ENCODE data around the gene CCDC80.

Gene CCDC80

GRCh38 chr3:112627919-112628466 is 12.9 kb downstream of the CCDC80 start:
- Histone ChIP-seq H3K9me2 (ENCODE audit: low read depth, low read length) (no peaks in the 10 kb centered on the region), H3K4me2 (ENCODE audit: low read length) (no peak overlapping the region), H3K9me3 (ENCODE audit: low read length) (no peaks in the 10 kb centered on the region), H3K27me3 (ENCODE audit: insufficient read depth, low read length) (no peaks in the 10 kb centered on the region), H3K36me3 (ENCODE audit: insufficient read depth, low read length) (no peaks in the 10 kb centered on the region), H3F3A (ENCODE audit: insufficient read depth, low read length) (no peaks in the 10 kb centered on the region), H3K4me3 (ENCODE audit: low read depth, low read length, poor library complexity, severe bottlenecking) (no peak overlapping the region), H2AFZ (ENCODE audit: low read length) (no peak overlapping the region), H4K20me1 (ENCODE audit: insufficient read depth, low read length) (no peaks in the 10 kb centered on the region), H3K9ac (ENCODE audit: low read length) (no peak overlapping the region), H3K79me2 (ENCODE audit: insufficient read depth, low read length) (no peaks in the 10 kb centered on the region), H3K4me1 (ENCODE audit: insufficient read depth, low read length, severe bottlenecking) (no peaks in the 10 kb centered on the region), H3K27ac (ENCODE audit: low read depth, low read length, poor library complexity, severe bottlenecking) (no peak overlapping the region)
- no peak for TF ChIP-seq EZH2 (IDR thresholded peaks at IDR 0.05; ENCODE audit: borderline replicate concordance, low read length)
- no peak for TF ChIP-seq CTCF (IDR thresholded peaks at IDR 0.05; ENCODE audit: low read length)

GRCh38 chr3:112627419-112627818 is 13.5 kb downstream of the CCDC80 start:
- no peaks in the 10 kb centered on the region for H3K36me3 ChIP-seq (ENCODE audit: insufficient read depth, low read length)
- H4K20me1 ChIP-seq (ENCODE audit: insufficient read depth, low read length) = no peaks in the 10 kb centered on the region
- no peaks in the 10 kb centered on the region for H3K9me3 ChIP-seq (ENCODE audit: low read length)
- H3K9me2 ChIP-seq (ENCODE audit: low read depth, low read length) = no peaks in the 10 kb centered on the region
- H2AFZ ChIP-seq (ENCODE audit: low read length) = no peak overlapping the region
- H3K27ac ChIP-seq (ENCODE audit: low read depth, low read length, poor library complexity, severe bottlenecking) = no peak overlapping the region
- H3K27me3 ChIP-seq (ENCODE audit: insufficient read depth, low read length) = no peaks in the 10 kb centered on the region
- no peak overlapping the region for H3K9ac ChIP-seq (ENCODE audit: low read length)
- no peak overlapping the region for H3K4me3 ChIP-seq (ENCODE audit: low read depth, low read length, poor library complexity, severe bottlenecking)
- no peaks in the 10 kb centered on the region for H3K4me1 ChIP-seq (ENCODE audit: insufficient read depth, low read length, severe bottlenecking)
- TF ChIP-seq EZH2 (IDR thresholded peaks at IDR 0.05; ENCODE audit: borderline replicate concordance, low read length) = no peak
- TF ChIP-seq CTCF (IDR thresholded peaks at IDR 0.05; ENCODE audit: low read length) = no peak
- H3K4me2 ChIP-seq (ENCODE audit: low read length) = no peak overlapping the region
- no peaks in the 10 kb centered on the region for H3F3A ChIP-seq (ENCODE audit: insufficient read depth, low read length)
- H3K79me2 ChIP-seq (ENCODE audit: insufficient read depth, low read length) = no peaks in the 10 kb centered on the region

- H3K9me2 ChIP-seq (ENCODE audit: low read depth, low read length) = no peaks in the 10 kb centered on the region
- no peaks in the 10 kb centered on the region for H3K4me1 ChIP-seq (ENCODE audit: insufficient read depth, low read length, severe bottlenecking)
- H3F3A ChIP-seq (ENCODE audit: insufficient read depth, low read length) = no peaks in the 10 kb centered on the region
- H3K27me3 ChIP-seq (ENCODE audit: insufficient read depth, low read length) = no peaks in the 10 kb centered on the region
- no peak overlapping the region for H3K27ac ChIP-seq (ENCODE audit: low read depth, low read length, poor library complexity, severe bottlenecking)
- H3K9ac ChIP-seq (ENCODE audit: low read length) = no peak overlapping the region
- H4K20me1 ChIP-seq (ENCODE audit: insufficient read depth, low read length) = no peaks in the 10 kb centered on the region
- no peaks in the 10 kb centered on the region for H3K9me3 ChIP-seq (ENCODE audit: low read length)
- H3K4me3 ChIP-seq (ENCODE audit: low read depth, low read length, poor library complexity, severe bottlenecking) = no peak overlapping the region
- no peak overlapping the region for H3K4me2 ChIP-seq (ENCODE audit: low read length)
- H3K36me3 ChIP-seq (ENCODE audit: insufficient read depth, low read length) = no peaks in the 10 kb centered on the region
- TF ChIP-seq EZH2 (IDR thresholded peaks at IDR 0.05; ENCODE audit: borderline replicate concordance, low read length) (no peak), CTCF (IDR thresholded peaks at IDR 0.05; ENCODE audit: low read length) (no peak)
- H2AFZ ChIP-seq (ENCODE audit: low read length) = no peak overlapping the region
- no peaks in the 10 kb centered on the region for H3K79me2 ChIP-seq (ENCODE audit: insufficient read depth, low read length)
These were observed 17.2 kb downstream of the CCDC80 start for GRCh38 chr3:112623717-112624116.

Data from OCI-LY1 (cell line).